Activated effector memory CD4-positive, alpha-beta T cell treated with anti-CD3 and anti-CD28 coated beads, Interleukin-2, amount 50 U/mL, for 16 hours (primary cell): Measurements from ENCODE around the gene DPEP3.

Experiments
- DNase-seq: peaks from one replicate; pipeline ENCODE4 v3.0.0-alpha.2; 2020

Gene DPEP3

DNA sequence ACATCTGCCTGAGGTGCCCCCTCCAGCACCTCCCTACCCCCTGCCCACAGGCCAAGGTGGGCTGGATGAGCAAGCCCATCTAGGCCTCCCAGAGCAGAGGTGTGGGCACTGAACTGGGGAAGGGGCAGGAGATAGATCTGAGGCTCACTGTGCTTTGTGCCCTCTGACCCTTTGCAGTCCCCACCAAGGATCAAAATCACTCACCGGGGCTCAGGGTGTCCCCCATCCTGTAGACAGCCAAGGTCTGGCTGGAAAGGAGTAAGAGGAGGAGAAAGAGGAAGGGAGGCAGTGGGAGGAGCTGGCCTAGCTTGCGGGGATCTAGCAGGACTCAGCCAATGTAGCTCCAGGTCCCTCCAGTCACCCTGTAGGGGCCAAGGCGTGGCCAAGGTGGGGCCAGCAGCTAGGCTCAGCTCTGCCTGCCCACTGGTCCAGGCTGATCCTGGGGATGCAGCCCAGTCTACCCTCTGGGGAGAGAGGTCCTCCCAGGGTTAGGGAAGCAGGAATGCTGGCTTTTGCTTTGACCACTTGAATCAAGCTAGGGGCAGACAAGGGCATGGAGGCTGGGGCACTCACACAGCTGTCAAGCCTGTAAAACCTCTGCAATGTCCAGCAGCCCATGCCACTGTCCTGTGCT, 13.6 kb downstream of the DPEP3 start:
- DNase-seq: no peak

DNA sequence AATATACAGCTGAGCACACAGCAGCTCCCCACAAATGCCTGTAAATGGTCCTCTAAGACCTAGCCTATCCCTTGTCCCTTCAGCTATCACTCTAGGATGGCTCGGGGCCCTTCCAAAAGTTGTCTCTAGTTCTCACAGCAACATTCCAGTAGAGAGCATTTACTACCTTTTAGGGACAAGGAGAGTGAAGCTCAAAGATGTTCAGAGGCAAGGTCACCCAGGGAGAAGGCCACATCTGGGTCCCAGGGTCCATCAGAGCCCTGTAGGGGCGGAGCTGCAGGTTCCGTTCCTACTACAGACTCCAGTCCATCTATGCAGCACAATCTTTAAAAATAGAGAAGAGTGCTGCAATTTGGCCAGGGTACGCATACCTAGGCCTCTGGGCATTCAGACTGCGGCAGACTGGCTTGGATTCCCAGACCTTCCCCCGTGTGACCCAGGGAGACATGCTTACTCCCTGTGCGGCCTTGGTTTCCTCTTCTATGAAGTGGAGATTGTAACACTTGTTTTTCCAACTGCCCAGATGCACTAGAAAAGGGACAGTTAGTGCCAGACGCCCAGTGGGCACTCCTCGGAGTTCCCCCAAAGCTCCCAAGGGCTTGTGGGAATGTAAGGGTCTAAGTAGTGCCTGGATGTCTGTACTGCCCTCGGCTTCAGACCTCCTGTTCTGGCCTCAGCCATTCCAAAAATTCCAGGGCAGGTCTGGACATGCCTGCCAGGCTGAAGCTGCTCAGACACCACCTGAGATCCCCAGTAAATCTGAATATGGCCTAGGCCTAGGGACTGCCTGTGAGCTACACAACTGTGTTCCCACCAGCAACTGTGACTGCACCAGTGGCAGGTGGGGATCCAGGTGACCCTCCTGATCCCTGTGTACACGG, 14.4 kb downstream of the DPEP3 start:
- DNase-seq: no peak

DNA sequence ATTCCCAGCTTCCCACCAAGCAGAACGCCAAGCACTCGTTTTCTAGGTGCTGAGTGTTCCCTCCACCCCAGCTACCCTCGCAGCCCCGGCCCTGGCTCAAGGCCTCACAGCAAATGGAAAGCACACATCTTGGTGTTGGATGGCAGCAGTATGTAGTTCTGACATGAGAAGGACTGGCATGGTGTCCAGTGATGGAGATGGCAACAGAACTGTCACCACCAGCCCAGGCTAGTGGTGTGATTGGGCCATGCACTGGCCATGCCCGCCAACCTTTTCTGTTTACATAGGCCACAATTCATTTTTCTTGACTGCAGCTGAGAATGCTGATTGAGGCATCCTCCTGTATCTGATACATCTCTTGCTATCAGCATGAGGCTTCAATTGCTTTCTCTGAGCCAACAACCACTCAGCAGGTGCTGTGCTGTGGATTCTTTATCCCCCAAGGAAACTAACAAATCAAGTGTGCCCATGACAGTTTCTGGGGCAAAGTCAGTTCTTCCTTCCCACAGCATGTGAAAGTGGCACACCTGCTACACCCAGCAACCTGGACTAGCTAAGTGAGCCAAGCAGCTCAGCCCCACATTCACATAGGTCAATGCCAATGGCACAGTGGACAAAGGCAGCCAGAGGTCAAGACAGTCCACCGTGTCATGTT, 15.7 kb downstream of the DPEP3 start:
- no peak for DNase-seq

DNA sequence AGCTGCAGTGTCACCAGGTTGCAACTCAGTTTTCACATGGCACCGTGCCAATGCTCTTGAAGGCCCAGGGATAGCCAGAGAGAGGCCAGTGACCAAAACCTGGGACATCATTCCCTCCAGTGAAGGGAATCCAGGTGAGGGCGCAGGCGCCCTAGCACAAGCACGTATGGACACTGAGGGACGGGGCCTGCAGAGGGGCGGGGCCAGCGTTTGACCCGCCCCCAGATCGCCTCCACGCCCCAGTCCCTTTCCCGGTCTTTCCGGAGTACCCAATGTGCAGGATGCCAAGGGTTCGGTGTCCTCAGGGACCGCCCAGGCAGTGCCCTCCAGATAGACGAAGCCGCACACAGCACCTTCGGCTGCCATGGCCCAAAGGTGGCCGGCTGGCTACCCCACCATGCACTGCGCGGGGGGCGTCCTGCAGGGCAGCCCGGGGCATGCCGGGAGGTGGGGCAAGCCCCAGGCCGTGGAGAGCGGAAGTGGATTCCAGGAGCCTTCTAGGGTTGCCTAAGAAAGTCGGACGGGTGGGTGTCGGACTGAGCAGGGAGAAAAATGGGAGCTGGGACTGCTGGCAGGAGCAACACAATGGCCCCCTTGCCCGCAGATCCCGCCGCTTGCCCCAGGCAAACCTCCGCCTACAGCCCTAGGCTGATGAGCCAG, 16.5 kb downstream of the DPEP3 start:
- DNase-seq: no peak

DNA sequence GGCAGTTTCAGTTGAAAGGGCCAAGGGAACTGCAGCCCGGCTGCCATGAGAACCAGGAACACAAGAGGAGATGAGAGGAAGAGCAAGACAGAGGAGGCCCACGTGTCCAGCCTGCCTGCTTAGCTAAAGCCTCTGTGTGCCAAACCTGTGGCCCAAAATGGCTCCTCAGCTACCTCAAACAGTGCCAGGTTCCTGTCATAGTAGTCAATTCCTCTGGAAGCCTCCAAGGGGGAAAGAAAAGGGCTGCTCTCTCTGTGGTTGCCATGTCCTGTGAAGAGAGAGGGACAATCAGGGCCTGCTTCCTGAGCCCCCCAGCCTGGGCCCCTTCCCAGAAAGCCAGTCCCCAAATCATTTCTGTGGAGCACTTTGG, 17.0 kb downstream of the DPEP3 start:
- DNase-seq: no peak

DNA sequence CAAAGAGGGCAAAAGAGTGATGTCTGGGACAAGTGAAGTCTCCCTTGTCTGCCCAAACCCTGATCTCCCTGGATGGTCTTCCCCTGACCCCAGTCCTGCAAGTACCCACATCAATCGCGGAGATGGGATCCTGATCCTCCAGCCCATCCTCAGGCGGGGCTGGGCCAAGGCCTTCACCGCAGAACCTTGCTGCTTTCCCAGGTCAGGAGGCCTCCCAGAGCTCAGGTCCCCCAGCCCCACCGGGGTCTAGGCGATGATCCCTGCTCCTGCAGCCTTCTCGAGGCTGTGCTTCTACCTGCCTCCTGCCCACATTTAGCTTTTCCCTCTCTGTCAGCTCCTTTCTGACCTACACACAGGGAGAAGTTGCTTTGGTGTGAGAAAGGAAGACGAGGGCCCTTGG, 18.2 kb downstream of the DPEP3 start:
- DNase-seq: no peak

DNA sequence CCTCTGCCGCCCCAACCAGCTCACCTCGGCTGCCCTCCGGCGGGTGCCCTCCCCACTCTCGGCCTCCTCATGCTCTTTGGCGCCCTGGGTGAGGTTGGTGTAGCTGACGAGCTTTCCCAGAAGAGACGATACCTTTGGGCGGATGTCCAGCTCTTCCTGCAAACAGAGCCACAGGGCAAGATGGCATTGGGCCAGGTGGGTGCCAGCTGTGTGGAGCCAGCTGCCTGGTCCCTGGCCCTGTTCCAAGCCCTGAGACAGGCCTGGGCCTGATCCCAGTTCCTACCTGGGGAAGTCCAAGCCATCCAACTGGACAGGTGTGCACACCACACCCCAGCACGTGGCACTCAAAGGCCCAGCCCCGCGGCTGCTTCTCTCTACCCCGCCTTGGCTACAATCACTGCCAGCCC, 18.7 kb downstream of the DPEP3 start:
- DNase-seq: no peak

DNA sequence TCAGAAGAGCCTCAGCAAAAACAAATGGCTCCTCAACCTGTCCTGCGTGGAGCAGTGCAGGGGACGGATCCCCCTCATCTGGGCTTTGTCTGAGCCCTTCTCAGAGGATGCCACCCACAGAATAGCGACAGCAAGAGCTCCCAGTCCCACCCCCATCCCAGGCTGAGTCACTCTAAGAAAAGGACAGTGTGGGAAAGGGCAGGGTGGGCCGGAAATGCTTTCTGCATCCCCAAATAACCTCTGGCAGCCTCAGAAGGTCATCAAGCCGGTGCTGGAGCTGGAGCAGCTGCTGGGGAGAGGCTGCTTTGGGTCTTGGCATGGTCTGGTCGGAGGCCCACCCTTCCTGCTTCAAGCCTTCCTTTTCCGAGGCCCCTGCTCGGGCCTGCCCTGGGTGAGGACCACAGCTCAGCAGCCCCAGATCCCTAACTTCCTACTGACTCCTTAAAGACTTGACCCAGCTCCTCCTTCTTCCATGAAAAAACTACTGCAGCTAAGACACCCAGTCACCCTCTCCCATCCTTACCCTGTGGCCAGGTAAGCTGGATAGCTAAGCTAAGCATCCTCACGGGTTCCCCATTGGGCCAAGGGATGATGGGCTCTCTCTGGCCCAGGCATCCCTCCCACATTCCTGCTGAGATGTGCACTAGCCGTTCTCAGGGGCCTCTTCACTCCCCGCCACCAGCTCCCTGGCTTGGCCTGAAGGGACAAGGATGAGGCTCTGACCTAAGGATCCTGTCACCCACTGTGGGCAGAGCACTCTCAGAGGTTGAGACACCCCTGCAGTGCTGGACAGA, 20.6 kb downstream of the DPEP3 start:
- no peak for DNase-seq

DNA sequence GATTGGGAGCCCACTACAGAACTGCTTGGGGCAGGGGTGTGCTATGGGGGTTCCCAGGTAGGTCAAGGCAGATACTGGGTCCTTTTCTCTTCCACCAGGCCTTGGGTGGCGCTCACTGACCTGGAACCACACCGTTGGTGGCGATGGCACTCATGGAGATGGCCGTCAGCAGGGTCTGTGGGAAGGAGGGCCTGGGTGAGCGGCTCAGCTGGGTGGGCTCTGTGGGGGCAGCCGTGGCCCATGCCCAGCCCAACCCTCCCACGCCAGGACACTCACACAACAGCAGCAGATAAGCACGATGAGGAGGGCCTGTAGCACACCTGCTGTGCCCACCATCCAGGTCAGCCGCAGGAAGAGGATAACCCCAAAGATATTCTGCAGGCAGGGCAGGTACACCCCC, 22.7 kb downstream of the DPEP3 start:
- DNase-seq: no peak

DNA sequence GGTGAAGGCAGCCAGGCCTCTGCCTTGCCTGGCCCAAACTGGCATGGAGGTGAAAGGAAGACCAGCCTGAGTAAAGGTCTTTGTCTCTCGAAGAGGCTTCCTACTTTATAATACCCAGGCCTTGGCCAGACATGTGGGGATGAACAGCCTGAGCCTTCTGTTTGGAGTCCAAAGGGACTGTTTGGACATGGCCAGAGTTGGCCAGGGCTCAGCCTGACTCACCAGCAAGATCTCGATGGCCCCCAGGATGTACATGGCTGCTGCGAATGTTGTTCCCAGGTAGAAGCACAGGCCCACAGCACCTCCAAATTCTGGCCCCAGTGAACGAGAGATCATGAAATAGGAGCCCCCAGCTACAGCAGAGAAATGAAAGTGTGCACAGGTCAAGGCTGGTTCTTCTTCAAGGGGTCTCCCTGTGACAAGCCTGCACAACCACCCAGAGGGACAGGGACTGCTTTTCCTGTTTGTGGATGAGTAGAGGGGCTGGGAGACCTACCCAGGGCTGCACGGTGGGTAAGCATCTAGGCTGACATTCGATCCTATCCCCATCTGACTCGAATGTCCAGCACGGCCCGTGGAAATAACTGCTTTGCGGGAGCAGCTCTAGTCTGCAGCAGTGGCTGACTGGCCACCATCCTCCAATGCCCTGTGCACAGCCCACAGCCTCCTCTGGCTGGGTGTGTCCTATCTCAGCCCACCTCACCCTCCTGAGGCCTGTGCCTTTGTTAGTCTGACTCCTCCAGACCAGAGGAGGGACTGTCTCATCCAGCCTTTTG, 25.7 kb downstream of the DPEP3 start:
- no peak for DNase-seq

DNA sequence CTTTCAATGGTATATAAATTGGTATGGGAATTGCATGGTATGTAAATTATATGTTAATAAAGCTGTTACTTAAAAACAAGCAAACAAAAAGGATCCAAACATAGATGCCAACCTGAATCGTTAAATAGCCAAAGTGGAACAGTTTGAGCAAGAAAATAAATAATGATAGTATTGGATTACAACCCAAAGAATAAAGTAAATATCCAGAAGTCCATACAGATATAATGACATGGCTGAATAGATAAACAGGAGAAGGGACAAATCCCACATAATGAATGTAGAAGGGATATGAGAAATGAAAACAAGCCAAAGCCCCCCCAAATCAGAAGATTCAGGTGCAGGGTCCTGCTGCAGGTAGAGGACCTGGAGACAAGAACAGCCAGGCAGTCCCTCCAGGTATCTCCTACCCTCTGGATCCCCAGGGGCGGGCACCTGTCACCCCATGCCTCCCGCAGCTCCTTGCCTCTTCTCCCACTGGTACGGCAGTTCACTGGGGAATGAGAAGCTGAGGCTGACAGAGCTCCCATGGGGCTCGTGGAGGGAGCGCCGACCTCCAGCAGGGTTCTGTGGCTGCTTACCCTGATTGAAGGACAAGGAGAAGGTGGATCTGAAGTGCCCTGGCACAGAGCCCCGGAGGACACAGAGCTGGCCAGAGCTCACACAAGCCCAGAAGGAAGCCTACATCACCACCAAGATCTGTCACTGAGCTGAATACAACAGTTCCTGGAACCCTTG, 26.5 kb downstream of the DPEP3 start:
- DNase-seq: no peak

DNA sequence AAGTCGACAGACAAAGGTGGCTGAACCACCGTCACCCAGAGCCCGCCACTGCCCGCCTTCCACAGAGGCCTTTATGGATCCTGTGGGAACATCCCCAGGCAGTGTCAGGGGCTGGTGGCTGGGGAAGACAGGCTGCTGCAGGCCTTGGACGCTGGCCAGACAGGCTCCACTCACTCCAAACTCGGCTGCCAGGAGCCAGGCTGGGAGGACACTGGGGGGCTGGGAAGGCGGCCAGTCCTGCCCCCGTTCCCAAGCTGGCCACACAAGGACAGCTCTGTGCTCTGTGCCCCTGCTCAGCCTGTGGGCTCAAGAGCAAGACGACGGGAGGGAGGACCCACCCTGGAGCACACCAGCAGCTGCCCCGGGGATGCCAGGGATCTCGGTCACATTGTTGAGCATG, 28.8 kb downstream of the DPEP3 start:
- no peak for DNase-seq

DNA sequence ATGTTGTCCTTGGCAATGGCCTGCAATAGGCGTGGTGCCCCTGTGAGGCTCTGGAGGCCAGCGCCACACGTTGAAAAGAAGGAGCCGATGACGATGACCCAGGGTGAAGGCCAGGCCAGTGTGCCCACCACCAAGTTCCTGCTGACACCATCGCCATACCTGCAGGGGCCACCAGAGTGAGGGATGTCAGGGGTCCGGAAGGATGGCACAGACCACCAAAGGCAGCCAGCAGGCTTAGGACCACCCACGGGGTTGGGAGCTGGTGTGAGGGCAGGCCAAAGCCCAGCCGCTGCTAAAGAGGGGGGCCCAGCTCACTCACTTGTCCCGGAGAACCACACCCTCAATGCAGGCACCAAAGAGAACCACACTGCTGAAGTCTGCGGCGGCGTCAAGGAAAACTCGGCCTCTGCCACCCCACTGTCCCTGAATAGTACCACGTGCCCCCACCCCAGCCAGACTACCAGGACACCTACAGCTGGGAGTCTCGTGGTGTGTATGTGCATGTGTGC, 29.9 kb downstream of the DPEP3 start:
- no peak for DNase-seq

DNA sequence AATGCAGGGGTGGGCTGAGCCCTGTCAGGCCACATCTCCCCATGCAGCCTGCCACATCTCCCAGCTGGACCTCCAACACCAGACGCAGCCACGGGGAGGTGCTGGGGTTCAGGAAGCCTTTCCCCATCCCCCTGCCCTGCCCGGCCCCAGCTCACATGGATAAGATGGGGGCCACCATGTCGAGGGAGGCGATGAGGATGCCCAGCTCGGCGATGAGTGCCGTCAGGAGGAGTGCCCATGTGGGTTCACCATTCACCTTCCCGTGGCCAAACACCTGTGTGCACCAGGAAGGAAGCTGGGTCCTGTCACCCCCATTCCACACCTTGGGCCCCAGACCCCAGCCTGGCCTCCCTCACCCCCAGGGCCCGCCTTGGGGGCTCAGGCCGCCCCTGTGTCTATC, 30.7 kb downstream of the DPEP3 start:
- DNase-seq: no peak

DNA sequence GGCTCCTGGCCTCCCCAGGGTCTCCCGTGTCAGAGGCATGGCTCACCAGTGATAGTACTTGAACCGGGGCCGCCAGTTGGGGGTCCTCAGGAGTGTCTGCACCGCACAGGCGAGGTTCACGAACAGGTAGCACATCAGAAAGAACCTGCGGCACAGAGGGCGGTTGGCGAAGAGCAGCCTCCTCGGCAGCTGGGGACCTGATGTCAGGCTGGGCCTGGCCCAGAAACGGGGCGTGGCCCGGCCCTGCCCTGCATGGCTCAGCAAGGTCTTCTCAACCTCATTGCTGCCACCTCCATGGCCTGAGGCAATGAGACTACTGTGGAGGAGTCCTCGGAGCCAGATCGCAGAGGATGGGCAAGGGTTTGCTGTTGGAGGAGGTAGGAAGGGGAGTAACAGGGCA, 32.3 kb downstream of the DPEP3 start:
- no peak for DNase-seq

DNA sequence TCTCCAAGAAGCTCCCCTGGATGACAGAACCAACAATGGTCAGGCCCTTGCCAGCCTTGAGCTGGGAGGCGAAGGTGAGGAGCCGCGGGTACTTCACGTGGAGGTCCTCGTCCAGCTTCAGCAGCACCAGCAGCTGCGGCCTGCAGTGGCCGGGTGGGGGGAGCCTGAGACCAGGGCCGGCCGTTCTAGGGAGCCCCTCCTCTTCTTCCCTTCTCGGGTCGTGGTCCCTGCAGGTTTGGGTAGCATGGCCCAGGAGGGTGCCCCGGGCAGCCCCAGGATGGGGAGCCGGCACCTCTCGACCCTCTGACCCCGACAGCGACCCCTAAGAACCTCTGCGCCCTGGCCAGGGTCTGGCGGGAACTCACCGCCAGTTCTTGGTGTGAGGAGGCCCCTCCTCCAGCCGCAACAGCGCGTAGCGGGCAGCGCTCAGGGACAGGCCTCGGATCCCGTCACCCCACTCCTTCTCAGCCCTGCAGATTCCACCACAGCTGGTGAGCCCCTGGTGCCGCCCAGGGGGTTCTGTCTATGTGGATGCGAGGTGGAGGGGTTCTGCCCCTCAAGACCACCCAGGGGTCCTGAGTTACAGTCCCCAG, 33.2 kb downstream of the DPEP3 start:
- DNase-seq: no peak

DNA sequence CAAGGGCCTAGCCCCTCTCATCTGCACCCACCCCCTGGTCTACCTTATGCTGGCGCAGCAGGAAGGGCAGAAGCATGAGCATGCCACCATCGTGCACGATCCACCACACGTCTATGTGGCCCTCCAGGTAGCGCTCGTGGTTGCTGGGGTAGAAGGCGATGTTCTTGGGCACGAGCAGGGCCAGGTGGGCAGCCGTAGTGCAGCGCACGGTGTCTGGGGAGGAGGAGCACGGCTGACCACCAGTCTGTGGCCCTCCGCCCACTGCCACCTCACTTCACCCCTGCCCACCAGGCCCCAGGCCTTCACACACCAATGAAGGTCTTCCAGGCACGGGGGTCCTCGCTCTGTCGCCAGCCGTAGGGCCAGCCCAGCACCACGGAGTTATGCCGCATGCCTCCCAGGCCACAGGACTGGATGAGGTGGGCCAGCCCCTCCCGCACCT, 34.1 kb downstream of the DPEP3 start:
- DNase-seq: no peak

DNA sequence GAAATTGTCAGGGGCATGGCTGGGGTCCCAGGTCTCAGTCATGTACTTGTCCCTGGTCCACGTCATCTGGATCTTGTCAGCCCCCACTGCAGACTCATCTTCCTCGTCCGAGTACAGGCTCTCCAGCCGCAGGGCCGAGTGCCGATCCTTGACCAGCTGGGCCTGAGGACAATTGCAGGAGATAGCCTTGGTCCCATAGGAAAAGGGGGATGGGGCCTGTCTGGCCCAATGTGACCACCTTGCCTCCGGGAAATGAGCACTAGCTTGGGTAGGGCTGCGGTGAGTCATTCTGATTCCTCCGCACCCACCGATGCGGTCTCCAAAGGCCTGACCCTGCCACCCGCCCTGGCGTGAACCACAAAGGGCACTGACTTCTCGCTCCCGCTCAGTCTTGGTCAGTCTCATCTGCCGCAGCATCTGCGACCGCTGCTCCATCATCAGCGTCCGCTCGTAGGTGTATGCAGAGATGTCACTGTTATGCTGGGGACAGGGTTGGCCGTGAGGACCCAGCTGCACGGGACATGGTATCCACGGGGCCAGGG, 34.8 kb downstream of the DPEP3 start:
- no peak for DNase-seq

DNA sequence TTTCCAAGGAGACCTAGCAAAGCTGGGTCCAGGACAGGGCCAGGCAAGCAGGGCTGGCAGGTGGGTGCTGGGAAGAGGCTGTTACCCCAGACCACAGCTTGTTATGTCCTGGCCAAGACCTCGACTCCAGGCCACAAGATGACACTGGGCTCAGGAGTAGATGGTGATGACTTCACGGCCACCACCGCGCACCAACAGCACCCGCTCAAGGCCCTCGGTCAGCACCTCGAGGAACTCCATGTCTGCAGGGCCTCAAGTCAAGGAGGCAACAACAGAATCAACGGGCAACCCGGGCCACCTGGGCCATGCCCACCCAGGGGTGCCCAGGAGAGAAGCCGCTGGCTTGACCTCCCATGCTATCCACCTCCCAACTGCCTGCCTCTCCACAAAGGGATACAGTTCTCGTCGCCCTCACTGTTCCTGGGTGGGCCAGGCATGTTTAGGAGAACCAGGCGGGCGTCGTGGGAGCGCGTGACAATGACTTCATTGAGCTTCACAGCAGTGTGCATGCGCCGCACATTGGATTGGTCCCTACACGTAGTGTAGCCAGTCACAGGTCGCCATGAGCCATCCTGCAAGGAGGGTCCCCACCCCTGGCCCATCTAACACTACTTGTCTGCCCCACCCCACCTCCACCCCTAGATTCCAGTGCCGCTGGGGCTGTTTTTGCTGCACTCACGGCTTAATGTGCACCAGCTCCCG, 35.5 kb downstream of the DPEP3 start:
- DNase-seq: no peak
